ENCODE measurements around the gene MOV10L1.
A peak's percentile ranks its signal among the peaks of the same experiment; 100 is the strongest.
"Not testable (repeated sequence)": the region's sequence is repeated elsewhere in the genome, so short reads cannot be mapped to it uniquely, and the experiment has no call there.

MOV10L1 gene

GRCh38 chr22:50201191-50202129, 111.7 kb downstream of the MOV10L1 start:
- Histone ChIP-seq H3K9me3 (replicated peaks; ENCODE audit: low read length) (no peaks in the 10 kb centered on the region), H3K36me3 (ENCODE audit: insufficient read depth, low read length) (peaks cover 29% of the 10 kb centered on the region), H3K27me3 (ENCODE audit: control insufficient read depth, insufficient read depth, low read length) (no peaks in the 10 kb centered on the region), H3K9ac (ENCODE audit: low read depth, low read length) (peak overlapping the region; percentile 93), H3K4me1 (ENCODE audit: control insufficient read depth, insufficient read depth, low read length) (peaks cover 16% of the 10 kb centered on the region), H3K4me3 (ENCODE audit: low read length) (peak overlapping the region; percentile 95), H3K4me2 (ENCODE audit: low read length) (peak overlapping the region; percentile 99)

- peaks cover 23% of the 10 kb centered on the region for H3K4me1 ChIP-seq (ENCODE audit: control insufficient read depth, insufficient read depth, low read length)
- no peaks in the 10 kb centered on the region for H3K9me3 ChIP-seq (replicated peaks; ENCODE audit: low read length)
- H3K4me3 ChIP-seq (ENCODE audit: low read length), result peak overlapping the region; percentile 95
- H3K36me3 ChIP-seq (ENCODE audit: insufficient read depth, low read length), result peaks cover 28% of the 10 kb centered on the region
- peak overlapping the region; percentile 99 for H3K4me2 ChIP-seq (ENCODE audit: low read length)
- no peaks in the 10 kb centered on the region for H3K27me3 ChIP-seq (ENCODE audit: control insufficient read depth, insufficient read depth, low read length)
- H3K9ac ChIP-seq (ENCODE audit: low read depth, low read length), result peak overlapping the region; percentile 93
These were observed 112.4 kb downstream of the MOV10L1 start for GRCh38 chr22:50202130-50202666.

- Histone ChIP-seq H3K4me1 (ENCODE audit: control insufficient read depth, insufficient read depth, low read length) (peaks cover 26% of the 10 kb centered on the region), H3K36me3 (ENCODE audit: insufficient read depth, low read length) (peaks cover 26% of the 10 kb centered on the region), H3K4me3 (ENCODE audit: low read length) (no peak overlapping the region), H3K9ac (ENCODE audit: low read depth, low read length) (no peak overlapping the region), H3K4me2 (ENCODE audit: low read length) (no peak overlapping the region), H3K27me3 (ENCODE audit: control insufficient read depth, insufficient read depth, low read length) (no peaks in the 10 kb centered on the region), H3K9me3 (replicated peaks; ENCODE audit: low read length) (no peaks in the 10 kb centered on the region)
These were observed 113.5 kb downstream of the MOV10L1 start for GRCh38 chr22:50203288-50203687.

GRCh38 chr22:50204571-50204970, 114.8 kb downstream of the MOV10L1 start:
- H3K9me3 ChIP-seq (replicated peaks; ENCODE audit: low read length), result no peaks in the 10 kb centered on the region
- no peak overlapping the region for H3K4me3 ChIP-seq (ENCODE audit: low read length)
- peaks cover 26% of the 10 kb centered on the region for H3K36me3 ChIP-seq (ENCODE audit: insufficient read depth, low read length)
- peaks cover 26% of the 10 kb centered on the region for H3K4me1 ChIP-seq (ENCODE audit: control insufficient read depth, insufficient read depth, low read length)
- H3K9ac ChIP-seq (ENCODE audit: low read depth, low read length), result no peak overlapping the region
- no peaks in the 10 kb centered on the region for H3K27me3 ChIP-seq (ENCODE audit: control insufficient read depth, insufficient read depth, low read length)
- H3K4me2 ChIP-seq (ENCODE audit: low read length), result no peak overlapping the region

- peaks cover 27% of the 10 kb centered on the region for H3K36me3 ChIP-seq (ENCODE audit: insufficient read depth, low read length)
- not testable (repeated sequence) for H3K4me3 ChIP-seq (ENCODE audit: low read length)
These were observed 115.2 kb downstream of the MOV10L1 start for GRCh38 chr22:50204998-50205397.

GRCh38 chr22:50205781-50206569, 116.2 kb downstream of the MOV10L1 start:
- no peak overlapping the region for H3K9ac ChIP-seq (ENCODE audit: low read depth, low read length)
- no peaks in the 10 kb centered on the region for H3K27me3 ChIP-seq (ENCODE audit: control insufficient read depth, insufficient read depth, low read length)
- H3K4me2 ChIP-seq (ENCODE audit: low read length), result no peak overlapping the region
- H3K9me3 ChIP-seq (replicated peaks; ENCODE audit: low read length), result no peaks in the 10 kb centered on the region
- H3K4me3 ChIP-seq (ENCODE audit: low read length), result no peak overlapping the region
- peaks cover 37% of the 10 kb centered on the region for H3K36me3 ChIP-seq (ENCODE audit: insufficient read depth, low read length)
- H3K4me1 ChIP-seq (ENCODE audit: control insufficient read depth, insufficient read depth, low read length), result peaks cover 21% of the 10 kb centered on the region

More at GRCh38 chr22:50204998-50205397, 115.2 kb downstream of the MOV10L1 start:
- not testable (repeated sequence) for H3K4me2 ChIP-seq (ENCODE audit: low read length); H3K9ac ChIP-seq (ENCODE audit: low read depth, low read length); H3K9me3 ChIP-seq (replicated peaks; ENCODE audit: low read length); H3K27me3 ChIP-seq (ENCODE audit: control insufficient read depth, insufficient read depth, low read length)
- peaks cover 22% of the 10 kb centered on the region for H3K4me1 ChIP-seq (ENCODE audit: control insufficient read depth, insufficient read depth, low read length)

GRCh38 chr22:50206599-50206998, 116.8 kb downstream of the MOV10L1 start:
- Histone ChIP-seq H3K9me3 (replicated peaks; ENCODE audit: low read length) (no peaks in the 10 kb centered on the region), H3K27me3 (ENCODE audit: control insufficient read depth, insufficient read depth, low read length) (no peaks in the 10 kb centered on the region), H3K4me2 (ENCODE audit: low read length) (no peak overlapping the region), H3K4me1 (ENCODE audit: control insufficient read depth, insufficient read depth, low read length) (peaks cover 21% of the 10 kb centered on the region), H3K9ac (ENCODE audit: low read depth, low read length) (no peak overlapping the region), H3K4me3 (ENCODE audit: low read length) (no peak overlapping the region), H3K36me3 (ENCODE audit: insufficient read depth, low read length) (peaks cover 42% of the 10 kb centered on the region)

- Histone ChIP-seq H3K27me3 (ENCODE audit: control insufficient read depth, insufficient read depth, low read length) (no peaks in the 10 kb centered on the region), H3K4me3 (ENCODE audit: low read length) (no peak overlapping the region), H3K36me3 (ENCODE audit: insufficient read depth, low read length) (peaks cover 45% of the 10 kb centered on the region), H3K4me1 (ENCODE audit: control insufficient read depth, insufficient read depth, low read length) (peaks cover 14% of the 10 kb centered on the region), H3K4me2 (ENCODE audit: low read length) (no peak overlapping the region), H3K9me3 (replicated peaks; ENCODE audit: low read length) (no peaks in the 10 kb centered on the region), H3K9ac (ENCODE audit: low read depth, low read length) (no peak overlapping the region)
These were observed 117.8 kb downstream of the MOV10L1 start for GRCh38 chr22:50207383-50208140.

GRCh38 chr22:50208430-50208938, 118.7 kb downstream of the MOV10L1 start:
- peaks cover 47% of the 10 kb centered on the region for H3K36me3 ChIP-seq (ENCODE audit: insufficient read depth, low read length)
- H3K4me1 ChIP-seq (ENCODE audit: control insufficient read depth, insufficient read depth, low read length), result peaks cover 14% of the 10 kb centered on the region
- no peak overlapping the region for H3K4me2 ChIP-seq (ENCODE audit: low read length)
- no peak overlapping the region for H3K9ac ChIP-seq (ENCODE audit: low read depth, low read length)
- no peak overlapping the region for H3K4me3 ChIP-seq (ENCODE audit: low read length)
- no peaks in the 10 kb centered on the region for H3K27me3 ChIP-seq (ENCODE audit: control insufficient read depth, insufficient read depth, low read length)
- no peaks in the 10 kb centered on the region for H3K9me3 ChIP-seq (replicated peaks; ENCODE audit: low read length)

- H3K4me1 ChIP-seq (ENCODE audit: control insufficient read depth, insufficient read depth, low read length), result peaks cover 14% of the 10 kb centered on the region
- H3K4me2 ChIP-seq (ENCODE audit: low read length), result no peak overlapping the region
- H3K4me3 ChIP-seq (ENCODE audit: low read length), result no peak overlapping the region
- H3K9ac ChIP-seq (ENCODE audit: low read depth, low read length), result no peak overlapping the region
- H3K36me3 ChIP-seq (ENCODE audit: insufficient read depth, low read length), result peaks cover 42% of the 10 kb centered on the region
- no peaks in the 10 kb centered on the region for H3K9me3 ChIP-seq (replicated peaks; ENCODE audit: low read length)
- no peaks in the 10 kb centered on the region for H3K27me3 ChIP-seq (ENCODE audit: control insufficient read depth, insufficient read depth, low read length)
These were observed 119.4 kb downstream of the MOV10L1 start for GRCh38 chr22:50208939-50209892.

All from skeletal muscle satellite cell (primary cell).